Heart left ventricle (tissue), 13 donors: Measurements from ENCODE around the gene NAIF1.

ENCODE experiments used
- POLR2A ChIP-seq, 2 donors: fragments of 450-650 bp; IDR thresholded peaks; one replicate each; pipeline ENCODE4 v1.6.1; 2017; ENCODE audit warnings: antibody characterized with exemption in 2 of 2, mild to moderate bottlenecking in 2 of 2, moderate library complexity in 2 of 2
- TF ChIP-seq, protein P1 (sequence below), 12 donors: fragments of 200-600 bp; sonication (generic) in 4 of 12; IDR thresholded peaks; one replicate each; pipeline versions ENCODE4 v1.5.0 to v1.8.0; 2018 to 2022; ENCODE audit warnings: antibody characterized with exemption in 12 of 12, mild to moderate bottlenecking in 5 of 12
- donor health status: ischemic (EF 13 %, LVEDD 7.1; RV severe dilation, severe dysfunction).
- donor health status: DM: no; HTN: yes; CAD: no.
- donor health status: DM: no; HTN: no; CAD: no.
- donor health status: ischemic (EF 25% LVEDD 6.9; RV normal size, moderate dysfunction).
- donor health status: ischemic (EF 25% LVEDD 5.7; RV mildly dilated, moderate dysfunction).
- donor health status: ischemic (EF 35%, LVEDD 5.7; RV mildly dilated, moderate dysfunction).
- donor health status: nonischemic (EF 11% LVEDD 7.7; RV severe dilation, severe dysfunction).
- donor health status: DM: yes; HTN: yes; CAD: no.
- donor health status: PGD.
- donor health status: ischemic (EF 29% LVEDD 5.4; RV normal size, mild dysfunction).
- donor health status: nonischemic (EF 23%, LVEDD 6.1; RV moderate dilation, normal function).

DNA sequence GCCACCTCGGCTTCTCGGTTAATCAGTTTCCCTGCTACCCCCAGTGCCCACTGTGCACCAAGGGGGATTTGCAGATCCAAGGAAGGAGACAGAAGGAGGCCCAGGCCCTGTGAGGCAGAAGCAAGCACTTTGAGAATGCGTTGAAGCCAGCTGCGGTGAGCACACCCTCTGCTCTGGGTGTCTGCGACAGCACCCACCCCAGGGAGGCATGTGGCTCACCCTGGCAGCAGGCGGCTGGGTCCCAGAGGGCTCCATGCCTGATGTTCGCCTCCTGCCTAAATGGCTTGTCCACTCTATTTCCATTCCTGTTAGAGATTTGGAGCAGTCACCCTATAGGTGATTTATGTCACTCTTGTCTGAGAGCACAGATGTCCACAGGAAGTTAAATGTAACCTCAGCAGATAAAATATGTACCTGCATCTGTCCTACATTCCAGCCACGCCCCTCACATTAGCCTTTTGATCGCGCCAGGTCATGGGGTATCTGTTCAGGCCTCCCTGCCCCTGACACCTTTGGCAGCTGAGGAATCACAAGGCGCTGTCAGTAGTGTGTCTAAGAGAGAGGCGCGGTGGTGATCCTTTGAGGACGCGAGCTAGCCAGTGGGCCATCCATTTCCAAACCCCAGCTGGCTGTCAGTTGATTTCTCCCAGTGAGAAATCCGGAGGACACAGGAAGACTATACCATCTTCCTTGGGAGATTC is 32.3 kb upstream of the NAIF1 start:
- TF ChIP-seq, protein P1, sequence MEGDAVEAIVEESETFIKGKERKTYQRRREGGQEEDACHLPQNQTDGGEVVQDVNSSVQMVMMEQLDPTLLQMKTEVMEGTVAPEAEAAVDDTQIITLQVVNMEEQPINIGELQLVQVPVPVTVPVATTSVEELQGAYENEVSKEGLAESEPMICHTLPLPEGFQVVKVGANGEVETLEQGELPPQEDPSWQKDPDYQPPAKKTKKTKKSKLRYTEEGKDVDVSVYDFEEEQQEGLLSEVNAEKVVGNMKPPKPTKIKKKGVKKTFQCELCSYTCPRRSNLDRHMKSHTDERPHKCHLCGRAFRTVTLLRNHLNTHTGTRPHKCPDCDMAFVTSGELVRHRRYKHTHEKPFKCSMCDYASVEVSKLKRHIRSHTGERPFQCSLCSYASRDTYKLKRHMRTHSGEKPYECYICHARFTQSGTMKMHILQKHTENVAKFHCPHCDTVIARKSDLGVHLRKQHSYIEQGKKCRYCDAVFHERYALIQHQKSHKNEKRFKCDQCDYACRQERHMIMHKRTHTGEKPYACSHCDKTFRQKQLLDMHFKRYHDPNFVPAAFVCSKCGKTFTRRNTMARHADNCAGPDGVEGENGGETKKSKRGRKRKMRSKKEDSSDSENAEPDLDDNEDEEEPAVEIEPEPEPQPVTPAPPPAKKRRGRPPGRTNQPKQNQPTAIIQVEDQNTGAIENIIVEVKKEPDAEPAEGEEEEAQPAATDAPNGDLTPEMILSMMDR (IDR thresholded peaks at IDR 0.05) = no peak
- TF ChIP-seq POLR2A (IDR thresholded peaks at IDR 0.05) = no peak
